ENCODE data around the gene MST1.
A peak's percentile ranks its signal among the peaks of the same experiment; 100 is the strongest.

MST1 gene

DNA sequence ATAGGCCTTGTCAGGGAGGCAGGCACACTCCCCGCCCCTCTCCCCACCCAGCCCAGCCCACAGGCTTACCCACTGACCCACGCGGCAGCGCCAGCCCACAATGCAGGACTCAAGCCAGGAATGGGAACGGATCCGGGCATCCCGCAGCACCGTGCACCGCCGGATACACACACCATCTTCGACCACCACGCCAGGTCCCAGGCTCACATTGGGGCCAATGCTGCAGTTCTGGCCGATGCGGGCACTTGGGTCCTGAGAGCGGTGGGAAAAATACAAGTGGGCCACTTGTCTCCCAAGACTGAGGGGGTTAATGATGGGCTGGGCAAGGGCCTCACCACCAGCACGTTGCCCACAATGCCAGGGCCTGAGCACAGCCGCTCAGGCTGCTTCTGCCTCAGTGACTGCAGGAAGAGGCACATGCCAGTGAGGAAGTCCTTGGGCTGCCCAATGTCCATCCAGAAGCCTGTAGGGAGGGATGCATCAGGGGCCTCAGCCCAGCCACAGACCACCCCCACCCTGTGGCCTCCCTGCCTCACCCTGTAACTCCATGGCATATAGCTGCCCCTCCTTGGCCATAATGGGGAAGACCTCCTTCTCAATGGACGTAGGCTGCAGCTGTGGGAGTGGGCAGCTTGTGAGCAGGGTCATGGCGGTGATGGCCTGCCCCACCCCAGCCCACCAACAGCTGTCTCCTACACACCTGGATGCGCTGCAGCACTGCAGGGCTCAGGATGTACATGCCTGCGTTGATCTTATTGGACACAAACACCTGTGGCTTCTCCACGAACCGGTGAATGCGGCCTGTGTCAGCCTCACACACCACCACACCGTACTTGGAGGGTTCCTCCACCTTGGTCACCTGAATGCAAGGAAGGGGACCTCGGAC is 32.9 kb upstream of the MST1 start:
- Mint-ChIP-seq H3K4me3 (peak overlapping the region; percentile 92), H3K27me3 (no peaks in the 10 kb centered on the region), H3K36me3 (peaks cover 2% of the 10 kb centered on the region), H3K27ac (peak overlapping the region; percentile 74), H3K4me1 (peaks cover 30% of the 10 kb centered on the region), H3K9me3 (no peaks in the 10 kb centered on the region)

DNA sequence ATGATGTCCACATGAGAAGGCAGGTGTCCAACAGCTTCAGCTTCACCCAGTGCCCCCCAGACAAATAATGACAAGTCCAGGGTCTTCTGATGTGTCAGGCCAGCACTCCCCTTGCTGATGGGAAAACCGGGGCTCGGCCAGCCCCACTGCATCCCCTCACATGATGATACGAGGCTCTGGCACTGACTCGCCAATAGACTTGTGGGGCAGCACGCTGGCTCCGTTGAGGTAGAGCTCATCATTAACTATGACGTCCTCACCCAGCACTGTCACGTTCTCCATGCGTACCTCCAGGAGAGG is 32.3 kb upstream of the MST1 start:
- Mint-ChIP-seq H3K9me3 (no peaks in the 10 kb centered on the region), H3K36me3 (peaks cover 2% of the 10 kb centered on the region), H3K4me1 (peaks cover 30% of the 10 kb centered on the region), H3K4me3 (no peak overlapping the region), H3K27ac (no peak overlapping the region), H3K27me3 (no peaks in the 10 kb centered on the region)

DNA sequence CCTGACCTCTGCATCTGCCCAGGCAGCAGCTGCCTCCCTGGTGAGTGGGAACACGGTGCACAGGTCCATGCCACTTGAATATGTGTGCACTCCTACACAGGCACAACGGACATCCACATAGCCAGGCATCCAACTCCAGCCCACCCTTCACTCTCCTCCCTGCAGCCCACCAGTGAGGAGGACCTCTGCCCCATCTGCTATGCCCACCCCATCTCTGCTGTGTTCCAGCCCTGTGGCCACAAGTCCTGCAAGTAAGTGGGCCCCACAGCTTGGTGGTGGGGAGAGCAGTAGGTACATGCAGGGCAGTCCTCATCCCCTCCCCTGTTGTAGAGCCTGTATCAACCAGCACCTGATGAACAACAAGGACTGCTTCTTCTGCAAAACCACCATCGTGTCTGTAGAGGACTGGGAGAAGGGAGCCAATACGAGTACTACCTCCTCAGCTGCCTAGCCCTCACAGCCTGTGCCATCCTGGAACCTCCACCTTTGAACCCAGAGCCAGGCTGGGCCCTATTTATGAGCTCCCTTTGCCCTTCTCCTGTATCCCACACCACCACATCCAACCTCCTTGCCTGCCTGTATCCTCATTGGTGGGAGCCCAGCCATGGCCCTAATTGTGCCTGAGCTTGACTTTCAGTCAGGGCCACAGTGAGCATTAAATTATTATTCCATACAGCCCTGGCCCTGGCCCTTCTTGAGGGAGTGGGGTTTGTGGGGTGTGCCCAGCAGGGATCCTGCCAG is 31.8 kb upstream of the MST1 start:
- H3K27me3 Mint-ChIP-seq = no peaks in the 10 kb centered on the region
- peaks cover 30% of the 10 kb centered on the region for H3K4me1 Mint-ChIP-seq
- H3K9me3 Mint-ChIP-seq = no peaks in the 10 kb centered on the region
- H3K36me3 Mint-ChIP-seq = peaks cover 2% of the 10 kb centered on the region
- H3K4me3 Mint-ChIP-seq = peak overlapping the region; percentile 30
- no peak overlapping the region for H3K27ac Mint-ChIP-seq

DNA sequence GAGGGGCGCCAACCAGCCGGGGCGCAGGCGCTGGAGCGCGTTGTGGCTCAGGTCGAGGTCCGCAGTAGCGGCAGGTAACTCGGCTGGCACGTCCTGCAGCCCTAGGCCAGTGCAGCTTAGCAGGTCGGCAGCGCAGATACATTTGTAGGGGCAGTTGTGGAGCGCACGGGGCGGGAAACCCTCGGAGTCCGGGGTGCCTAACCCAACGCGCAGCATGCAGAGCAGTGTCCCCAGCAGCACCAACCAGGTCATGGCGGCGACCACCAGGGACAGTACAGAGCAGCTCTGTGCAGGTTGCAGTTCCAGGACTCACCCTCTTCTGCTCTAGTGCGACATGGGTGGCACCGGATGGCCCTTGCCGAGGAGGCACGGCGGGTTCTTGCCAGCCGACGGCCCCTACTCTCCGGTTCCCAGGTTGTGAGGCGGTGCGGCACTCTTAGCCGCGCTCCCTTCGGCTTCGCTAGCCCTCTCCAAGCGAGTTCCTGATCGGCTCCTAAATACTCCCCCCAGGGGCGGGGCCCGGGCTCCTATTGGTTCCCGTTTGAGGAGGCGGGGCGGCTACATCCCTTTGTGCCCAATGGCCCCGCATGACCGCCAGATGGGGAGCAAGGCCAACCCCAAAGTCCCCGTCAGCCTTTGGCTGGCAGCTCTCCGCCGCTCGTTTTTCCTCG is 30.1 kb upstream of the MST1 start, which contains the start of gene AMIGO3:
Gene AMIGO3 (minus strand): TSS at position 471 of the 671 bp plus-strand sequence. CDS start 219 bp downstream, at position 252.
- Mint-ChIP-seq H3K4me3 (peak within 1 kb of the TSS; percentile 84), H3K27ac (peak within 1 kb of the TSS; percentile 74), H3K4me1 (peaks cover 26% of the 10 kb centered on the region), H3K36me3 (peaks cover 2% of the 10 kb centered on the region), H3K9me3 (no peaks in the 10 kb centered on the region), H3K27me3 (no peaks in the 10 kb centered on the region)

DNA sequence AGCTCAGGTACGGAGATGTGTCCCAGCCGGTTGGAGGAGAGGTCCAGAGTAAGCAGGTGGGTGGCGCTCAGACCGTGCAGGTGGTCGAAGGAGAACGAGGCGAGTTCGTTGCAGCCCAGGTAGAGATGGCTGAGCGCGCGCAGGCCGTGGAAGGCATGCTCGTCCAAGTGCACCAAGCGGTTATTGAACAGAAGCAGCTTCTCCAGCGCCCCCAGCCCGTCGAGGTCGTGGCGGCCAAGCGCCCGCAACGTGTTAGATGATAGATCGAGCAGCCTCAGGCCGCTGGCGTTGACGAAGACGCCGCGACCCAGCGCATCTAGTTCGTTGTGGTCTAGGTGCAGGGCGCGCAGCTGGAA is 29.6 kb upstream of the MST1 start:
- H3K27ac Mint-ChIP-seq = peak overlapping the region; percentile 74

DNA sequence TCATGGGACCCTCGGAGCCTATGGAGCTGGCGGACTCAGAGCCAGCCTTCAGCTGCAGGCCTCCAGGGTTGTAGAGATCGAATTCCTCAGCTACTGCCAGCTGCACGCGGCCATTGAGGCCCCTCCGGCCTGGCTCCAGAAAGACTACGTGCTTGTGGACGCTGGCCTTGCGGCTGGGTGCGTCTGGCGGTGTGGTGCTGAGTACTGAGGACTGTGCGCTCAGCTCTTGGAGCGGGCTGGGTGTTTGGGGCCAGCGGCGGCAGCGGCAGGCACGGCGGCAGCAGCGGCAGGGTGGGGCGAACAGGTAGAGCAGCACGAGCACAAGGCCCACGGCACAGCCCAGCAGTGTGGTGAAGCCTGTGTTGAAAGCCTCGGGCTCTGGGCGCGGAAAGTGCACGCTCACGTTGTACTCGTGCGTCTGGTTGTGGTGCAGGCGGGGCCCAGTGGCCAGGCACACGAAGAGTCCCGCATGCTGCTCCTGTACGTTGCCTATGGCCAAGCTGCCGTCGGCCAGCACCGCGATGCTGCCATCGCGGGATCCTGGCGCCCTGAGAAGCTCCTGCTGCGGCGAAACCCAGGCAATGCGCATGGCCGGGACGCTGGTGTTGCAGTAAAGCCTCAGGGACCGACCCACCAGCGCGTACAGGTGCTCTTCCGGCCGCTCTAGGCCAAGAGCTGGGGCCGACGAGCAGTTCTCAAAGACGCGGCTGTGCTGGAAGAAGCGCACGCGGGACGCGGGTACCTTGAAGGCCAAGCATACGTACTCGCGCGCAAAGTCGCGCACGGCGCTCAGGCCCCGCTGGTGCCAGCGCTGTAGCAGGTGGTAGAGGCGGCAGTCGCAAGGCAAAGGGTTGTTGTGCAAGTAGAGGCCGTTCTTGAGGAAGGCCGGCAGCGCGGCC is 28.9 kb upstream of the MST1 start:
- Mint-ChIP-seq H3K36me3 (peaks cover 2% of the 10 kb centered on the region), H3K27me3 (no peaks in the 10 kb centered on the region), H3K27ac (peak overlapping the region; percentile 46), H3K4me3 (peak overlapping the region; percentile 84), H3K9me3 (no peaks in the 10 kb centered on the region), H3K4me1 (peaks cover 26% of the 10 kb centered on the region)

More for the DNA sequence above, 29.6 kb upstream of the MST1 start:
- Mint-ChIP-seq H3K36me3 (peaks cover 2% of the 10 kb centered on the region), H3K9me3 (no peaks in the 10 kb centered on the region), H3K4me1 (peaks cover 26% of the 10 kb centered on the region), H3K27me3 (no peaks in the 10 kb centered on the region), H3K4me3 (peak overlapping the region; percentile 84)

DNA sequence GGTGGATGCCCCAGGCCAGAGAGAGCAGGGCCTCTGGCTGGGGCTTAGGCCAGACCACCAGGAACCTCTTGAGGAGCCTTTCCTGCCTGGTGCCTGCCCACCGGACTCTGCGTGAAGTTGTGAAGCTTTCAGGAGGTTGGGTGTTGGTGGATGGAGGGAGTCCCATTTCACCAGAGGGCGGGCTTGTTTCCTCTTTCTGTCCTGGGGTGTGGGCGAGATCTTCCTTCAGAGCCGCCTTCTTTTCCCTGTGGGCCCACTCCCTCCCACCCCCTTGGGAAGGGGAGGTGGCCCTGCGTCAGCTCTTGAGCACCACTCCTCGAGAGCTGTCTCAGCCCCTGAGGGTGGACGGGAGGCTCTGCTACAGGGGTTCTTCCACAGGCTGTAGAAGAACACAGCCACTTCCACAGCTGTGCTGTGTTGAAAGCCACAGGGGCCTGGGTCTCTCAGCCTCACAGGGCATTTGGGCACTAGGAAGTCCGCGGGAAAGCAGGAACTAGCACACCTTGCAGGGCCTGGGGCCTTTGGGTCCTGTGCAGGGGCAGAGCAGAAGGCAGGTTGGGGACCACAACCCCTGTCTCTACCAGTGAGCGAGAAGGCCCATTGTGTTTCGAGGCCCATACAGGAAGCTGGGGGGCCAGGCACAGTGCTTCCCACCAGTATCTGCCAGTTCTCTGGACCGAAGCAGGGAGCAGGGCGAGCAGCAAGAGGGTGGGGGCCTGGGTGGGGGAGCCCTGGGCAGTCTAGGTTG is 28.1 kb upstream of the MST1 start:
- Mint-ChIP-seq H3K36me3 (peaks cover 2% of the 10 kb centered on the region), H3K27ac (no peak overlapping the region), H3K9me3 (no peaks in the 10 kb centered on the region), H3K4me1 (peaks cover 17% of the 10 kb centered on the region), H3K4me3 (no peak overlapping the region), H3K27me3 (no peaks in the 10 kb centered on the region)

DNA sequence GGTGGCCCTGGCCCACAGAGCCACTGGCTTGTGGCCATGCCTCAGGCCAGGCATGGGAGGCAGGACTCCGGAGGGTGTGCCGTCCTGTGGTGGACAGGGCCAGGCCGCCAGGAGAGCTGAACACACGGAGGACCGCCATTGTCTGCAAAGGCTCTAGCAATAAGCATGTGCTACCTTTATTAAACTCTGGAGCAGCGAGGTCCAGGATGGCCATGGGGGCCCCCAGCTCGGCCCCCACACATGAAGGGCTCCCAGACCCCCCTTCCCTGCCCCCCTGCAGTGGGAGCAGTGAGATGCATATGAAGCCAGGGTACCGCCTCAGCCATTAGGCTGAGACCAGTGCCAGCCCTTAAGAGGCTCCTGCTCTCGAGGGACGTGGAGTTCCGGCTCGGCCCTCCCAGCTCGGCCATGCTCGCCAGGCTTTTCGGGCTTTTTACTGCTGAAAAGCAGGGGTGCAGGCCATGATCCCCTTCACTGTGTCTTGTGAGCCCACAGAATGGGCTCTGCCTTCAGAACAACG is 27.5 kb upstream of the MST1 start:
- H3K27ac Mint-ChIP-seq = no peak overlapping the region
- H3K4me1 Mint-ChIP-seq = peaks cover 15% of the 10 kb centered on the region
- no peaks in the 10 kb centered on the region for H3K27me3 Mint-ChIP-seq
- H3K36me3 Mint-ChIP-seq = peaks cover 2% of the 10 kb centered on the region
- no peaks in the 10 kb centered on the region for H3K9me3 Mint-ChIP-seq
- H3K4me3 Mint-ChIP-seq = no peak overlapping the region

DNA sequence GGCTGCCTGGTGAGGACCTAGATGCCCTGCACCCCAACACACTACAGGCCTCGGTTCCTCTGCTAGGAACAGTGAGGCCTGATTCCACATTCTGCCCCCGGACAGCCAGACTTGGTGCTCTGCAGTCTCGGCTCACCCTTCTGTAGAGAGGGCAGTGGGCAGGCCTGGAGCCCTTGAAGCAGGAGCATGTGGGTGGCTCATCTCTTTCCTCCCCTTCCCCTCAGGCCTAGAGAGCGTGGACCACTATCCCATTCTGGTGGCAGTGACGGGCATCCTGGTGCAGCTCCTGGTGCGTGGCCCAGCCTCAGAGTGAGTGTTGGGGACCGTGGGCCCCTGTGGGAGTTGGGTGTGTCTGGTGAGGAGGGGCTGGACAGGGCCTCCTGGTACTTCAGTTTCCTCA is 26.9 kb upstream of the MST1 start:
- peak overlapping the region; percentile 17 for H3K27ac Mint-ChIP-seq
- peaks cover 1% of the 10 kb centered on the region for H3K36me3 Mint-ChIP-seq
- peaks cover 19% of the 10 kb centered on the region for H3K4me1 Mint-ChIP-seq
- no peaks in the 10 kb centered on the region for H3K9me3 Mint-ChIP-seq
- H3K27me3 Mint-ChIP-seq = no peaks in the 10 kb centered on the region
- no peak overlapping the region for H3K4me3 Mint-ChIP-seq

DNA sequence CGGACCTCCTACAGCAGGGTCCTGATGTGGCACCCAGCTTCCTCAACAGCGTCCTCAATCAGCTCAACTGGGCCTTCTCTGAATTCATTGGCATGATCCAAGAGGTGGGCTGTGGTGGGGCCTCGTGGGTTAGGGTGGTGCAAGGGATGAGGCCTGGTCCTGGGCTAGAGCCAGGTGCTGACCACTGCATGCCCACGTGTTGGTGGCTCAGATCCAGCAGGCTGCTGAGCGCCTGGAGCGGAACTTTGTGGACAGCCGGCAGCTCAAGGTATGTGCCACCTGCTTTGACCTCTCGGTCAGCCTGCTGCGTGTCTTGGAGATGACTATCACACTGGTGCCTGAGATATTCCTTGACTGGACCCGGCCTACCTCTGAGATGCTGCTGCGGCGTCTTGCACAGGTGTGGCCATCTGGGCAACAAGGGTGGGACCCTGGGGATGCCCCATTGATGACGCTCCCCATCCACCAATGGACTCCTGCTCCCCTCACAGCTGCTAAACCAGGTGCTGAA is 26.4 kb upstream of the MST1 start:
- Mint-ChIP-seq H3K4me3 (no peak overlapping the region), H3K4me1 (peaks cover 19% of the 10 kb centered on the region), H3K27me3 (no peaks in the 10 kb centered on the region), H3K36me3 (peaks cover 2% of the 10 kb centered on the region), H3K9me3 (no peaks in the 10 kb centered on the region), H3K27ac (no peak overlapping the region)

DNA sequence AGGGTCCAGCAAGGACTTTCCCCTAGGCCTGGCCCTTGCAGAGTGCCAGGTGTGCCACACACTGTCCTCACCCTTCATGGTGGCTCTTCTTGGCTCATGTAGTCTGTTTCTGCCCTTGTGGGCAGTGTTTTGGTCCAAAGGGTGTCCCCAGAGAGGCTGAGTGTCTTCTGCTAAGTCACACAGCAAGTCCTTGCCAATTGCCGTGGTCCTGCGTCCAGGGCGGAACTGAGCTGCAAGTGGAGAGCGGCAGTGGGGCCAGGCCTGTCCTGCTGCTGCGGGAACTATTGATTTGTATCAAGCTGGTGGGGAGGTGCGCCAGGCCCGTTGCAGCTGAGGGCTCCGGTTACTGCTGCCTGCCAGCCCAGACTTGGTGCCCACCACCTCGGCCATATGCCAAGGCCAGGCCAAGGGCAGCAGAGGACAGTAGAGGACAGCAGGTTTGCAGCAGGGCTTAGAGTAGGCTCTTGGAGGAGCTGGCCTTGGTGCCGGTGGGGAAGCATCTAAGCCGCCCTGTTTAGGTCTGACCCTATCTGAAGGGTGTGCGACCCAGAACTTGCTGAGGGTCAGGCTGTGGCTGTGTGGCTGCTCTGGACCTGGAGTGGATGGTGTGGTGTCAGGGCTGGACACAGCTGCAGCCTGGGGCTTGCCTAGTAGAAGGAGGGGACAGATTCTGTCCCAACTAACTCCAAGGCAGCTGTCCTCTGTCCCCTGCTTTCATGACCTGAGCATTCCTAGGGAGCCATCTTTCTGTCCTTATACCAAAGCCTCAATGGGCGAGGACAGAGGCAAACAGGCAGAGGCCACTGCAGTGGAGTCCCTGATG is 25.7 kb upstream of the MST1 start:
- peaks cover 19% of the 10 kb centered on the region for H3K4me1 Mint-ChIP-seq
- H3K9me3 Mint-ChIP-seq = no peaks in the 10 kb centered on the region
- peaks cover 2% of the 10 kb centered on the region for H3K36me3 Mint-ChIP-seq
- no peak overlapping the region for H3K27ac Mint-ChIP-seq
- no peak overlapping the region for H3K4me3 Mint-ChIP-seq
- H3K27me3 Mint-ChIP-seq = no peaks in the 10 kb centered on the region

DNA sequence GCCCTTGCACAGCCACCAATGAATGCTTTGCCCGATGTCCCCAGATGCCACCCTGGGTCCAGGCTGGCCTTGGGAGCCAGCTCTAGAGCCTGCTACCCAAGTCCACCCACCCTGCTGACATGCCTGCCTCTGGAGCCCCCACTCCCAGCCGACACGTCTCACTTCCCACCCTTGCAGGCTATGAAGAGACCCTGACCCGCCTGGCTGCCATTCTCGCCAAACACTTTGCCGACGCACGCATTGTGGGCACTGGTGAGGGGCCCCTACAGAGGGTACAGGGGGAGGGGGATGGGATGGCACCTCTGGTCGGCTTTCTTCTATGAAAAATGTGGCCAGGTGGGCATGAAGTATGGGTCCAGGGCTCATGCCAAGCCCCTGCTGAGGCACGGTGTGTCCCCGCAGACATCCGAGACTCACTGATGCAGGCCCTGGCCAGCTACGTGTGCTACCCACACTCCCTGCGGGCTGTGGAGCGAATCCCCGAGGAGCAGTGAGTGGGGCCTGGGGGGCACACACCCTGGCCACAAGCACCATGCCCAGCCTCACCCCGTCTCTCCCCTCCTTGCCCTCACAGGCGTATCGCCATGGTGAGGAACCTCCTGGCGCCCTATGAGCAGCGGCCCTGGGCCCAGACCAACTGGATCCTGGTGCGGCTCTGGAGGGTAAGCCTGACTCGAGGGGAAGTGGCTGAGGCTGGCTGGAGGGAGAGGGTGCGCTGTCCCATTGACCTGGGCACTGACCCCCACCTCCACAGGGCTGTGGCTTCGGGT is 24.2 kb upstream of the MST1 start:
- peaks cover 2% of the 10 kb centered on the region for H3K36me3 Mint-ChIP-seq
- H3K27ac Mint-ChIP-seq = no peak overlapping the region
- peaks cover 5% of the 10 kb centered on the region for H3K4me1 Mint-ChIP-seq
- no peaks in the 10 kb centered on the region for H3K27me3 Mint-ChIP-seq
- no peak overlapping the region for H3K4me3 Mint-ChIP-seq
- no peaks in the 10 kb centered on the region for H3K9me3 Mint-ChIP-seq
